Tibial nerve (tissue), 4 donors: ENCODE measurements around the gene HLA-E. TPM values are rescaled to one million over a fixed set of nuclear protein-coding genes. Genes with fewer than 3 reads are reported as not detected.

Source experiments
- DNase-seq, 2 donors: peaks; one replicate each; pipeline ENCODE4 v3.0.0-alpha.2; 2019; ENCODE audit warnings: low spot score in 2 of 2
- H3K27ac ChIP-seq, 4 donors: fragments of 200-600 bp; sonication (generic) in 3 of 4; one replicate each; pipeline ENCODE4 v1.5.1; 2017 to 2019; ENCODE audit warnings: mild to moderate bottlenecking in 1 of 4
- H3K27me3 ChIP-seq, 2 donors: fragments of 200-600 bp; sonication (generic) in 1 of 2; one replicate each; pipeline versions ENCODE4 v1.5.1 to v1.6.0; 2017 to 2019
- H3K36me3 ChIP-seq, 3 donors: fragments of 200-600 bp; sonication (generic); one replicate each; pipeline ENCODE4 v1.5.1; 2018 to 2019
- H3K4me1 ChIP-seq, 4 donors: fragments of 200-600 bp; sonication (generic) in 3 of 4; one replicate each; pipeline ENCODE4 v1.5.1; 2017 to 2019
- H3K4me3 ChIP-seq, 4 donors: fragments of 200-600 bp; sonication (generic) in 3 of 4; one replicate each; pipeline ENCODE4 v1.5.1; 2017 to 2019; ENCODE audit warnings: mild to moderate bottlenecking in 1 of 4, moderate library complexity in 1 of 4
- H3K9me3 ChIP-seq, 4 donors: fragments of 200-600 bp; sonication (generic) in 3 of 4; one replicate each; pipeline ENCODE4 v1.5.1; 2017 to 2019
- CTCF ChIP-seq, 5 experiments: fragments of 200-600 bp in 3 of 5; fragments of 450-650 bp in 2 of 5; sonication (generic) in 3 of 5; IDR thresholded peaks; one replicate each; pipeline ENCODE4 v1.5.1; 2016 to 2019; ENCODE audit warnings: antibody characterized with exemption in 5 of 5, mild to moderate bottlenecking in 3 of 5, moderate library complexity in 2 of 5
- EP300 ChIP-seq, 2 donors: sonication (generic); formaldehyde crosslinking; IDR thresholded peaks; one replicate each; pipeline ENCODE4 v1.6.1; 2017; ENCODE audit warnings: antibody characterized with exemption in 2 of 2, mild to moderate bottlenecking in 1 of 2
- POLR2A ChIP-seq, 2 donors: fragments of 450-650 bp; IDR thresholded peaks; one replicate each; pipeline ENCODE4 v1.6.1; 2017; ENCODE audit warnings: antibody characterized with exemption in 2 of 2, mild to moderate bottlenecking in 2 of 2, moderate library complexity in 2 of 2
- WGBS, 2 donors: methylation state at CpG; one replicate each; pipeline ENCODE4 v1.1.5; 2018; 5-methylcytosine and 5-hydroxymethylcytosine counted together
- total RNA-seq, 4 donors: library from RNA; depleted of rRNA; stranded (reverse); fragments of >200 nt; gene quantifications; one replicate each; pipeline ENCODE4 v1.1.0, GENCODE V29; 2016

HLA-E gene
- total RNA-seq, 4 donors from 2014 or later = 483 to 900 (median 631) TPM

GRCh38 chr6:30447237-30447636 is 42.1 kb upstream of the HLA-E start:
- Histone ChIP-seq H3K9me3 (no peaks in the 10 kb centered on the region), H3K27ac (no peak overlapping the region), H3K4me1 (peaks cover 0 to 26% (median 10%) of the 10 kb centered on the region in 4 donors), H3K27me3 (peaks cover 0 to 98% of the 10 kb centered on the region in 2 donors), H3K4me3 (no peak overlapping the region), H3K36me3 (no peaks in the 10 kb centered on the region)
- DNase-seq = no peak
- 0 to 5% methylated on average over 2 of the region's 2 CpGs for WGBS, 2 donors
- TF ChIP-seq POLR2A (IDR thresholded peaks at IDR 0.05) (no peak), EP300 (IDR thresholded peaks at IDR 0.05) (no peak), CTCF (IDR thresholded peaks at IDR 0.05) (no peak)

- TF ChIP-seq POLR2A (IDR thresholded peaks at IDR 0.05) (no peak), CTCF (IDR thresholded peaks at IDR 0.05) (no peak), EP300 (IDR thresholded peaks at IDR 0.05) (no peak)
- Histone ChIP-seq H3K4me1 (peaks cover 0 to 30% (median 14%) of the 10 kb centered on the region in 4 donors), H3K9me3 (no peaks in the 10 kb centered on the region), H3K36me3 (no peaks in the 10 kb centered on the region), H3K4me3 (no peak overlapping the region), H3K27ac (no peak overlapping the region), H3K27me3 (peaks cover 0 to 94% of the 10 kb centered on the region in 2 donors)
- DNase-seq = no peak
- WGBS, 2 donors = 10 to 24% methylated on average over 9 of the region's 9 CpGs
These were observed 38.8 kb upstream of the HLA-E start for GRCh38 chr6:30450548-30450908.

DNA sequence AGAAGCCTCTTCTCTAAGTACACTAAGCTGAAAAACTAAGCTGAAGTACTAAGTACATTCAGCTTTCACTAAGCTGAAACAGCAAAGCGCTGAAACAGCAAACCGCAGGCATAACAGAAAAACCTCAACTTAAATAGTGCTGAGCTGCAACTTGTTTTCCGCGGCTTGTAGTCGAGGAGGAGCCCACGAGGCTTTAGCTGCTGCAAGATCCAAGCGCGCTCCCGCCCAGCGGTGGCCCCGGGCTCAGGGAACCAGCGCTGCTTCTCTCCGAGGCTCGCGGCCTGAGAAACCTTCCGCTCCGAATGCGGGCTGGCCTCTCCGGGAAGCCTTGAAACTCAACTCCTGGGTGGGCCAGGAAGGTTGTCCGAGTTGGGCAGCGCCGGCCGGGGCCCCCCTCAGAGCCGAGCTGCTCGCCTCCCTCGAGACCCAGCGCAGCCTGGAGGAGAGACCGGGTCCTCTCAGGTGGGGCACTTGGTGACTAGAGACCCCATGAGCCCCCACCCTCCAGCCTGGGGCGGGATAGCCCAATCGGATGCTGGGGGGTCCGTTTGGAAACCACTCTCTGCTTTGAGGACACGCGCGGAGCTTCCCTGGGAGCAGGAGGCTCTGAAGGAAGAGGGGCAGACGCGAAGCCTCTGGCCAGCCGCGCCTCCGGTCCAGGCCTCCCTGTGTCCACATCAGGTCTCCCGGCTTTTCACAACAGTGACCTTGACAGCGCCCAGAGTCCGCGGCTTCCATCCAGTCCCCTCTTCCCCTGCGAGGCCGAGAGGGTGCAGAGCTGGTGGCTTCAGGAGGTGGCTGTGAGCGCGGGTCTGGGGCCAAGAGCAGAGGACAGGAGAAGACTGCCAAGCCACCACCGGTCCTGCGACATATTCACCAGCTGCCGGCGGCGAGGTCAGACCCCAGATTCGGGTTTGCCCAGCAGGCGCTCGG is 38.1 kb upstream of the HLA-E start:
- no peak for DNase-seq
- H3K4me1 ChIP-seq = peaks cover 0 to 30% (median 14%) of the 10 kb centered on the region in 4 donors
- WGBS, 2 donors = 11 to 15% methylated on average over 44 to 52 of the region's 55 CpGs
- H3K27me3 ChIP-seq = peaks cover 0 to 94% of the 10 kb centered on the region in 2 donors
- H3K4me3 ChIP-seq = peak overlapping the region in 3 of 4 donors; percentile 9 to 32 (median 10)
- no peaks in the 10 kb centered on the region for H3K9me3 ChIP-seq
- no peak overlapping the region for H3K27ac ChIP-seq
- TF ChIP-seq POLR2A (IDR thresholded peaks at IDR 0.05) = no peak
- no peak for TF ChIP-seq CTCF (IDR thresholded peaks at IDR 0.05)
- peak in 1 of 2 donors; percentile 45 for TF ChIP-seq EP300 (IDR thresholded peaks at IDR 0.05)
- H3K36me3 ChIP-seq = no peaks in the 10 kb centered on the region

- H3K27me3 ChIP-seq = peaks cover 0 to 94% of the 10 kb centered on the region in 2 donors
- H3K9me3 ChIP-seq = no peaks in the 10 kb centered on the region
- 27 to 29% methylated on average over 28 to 30 of the region's 41 CpGs for WGBS, 2 donors
- H3K36me3 ChIP-seq = no peaks in the 10 kb centered on the region
- no peak overlapping the region for H3K4me3 ChIP-seq
- H3K4me1 ChIP-seq = peaks cover 0 to 30% (median 14%) of the 10 kb centered on the region in 4 donors
- TF ChIP-seq CTCF (IDR thresholded peaks at IDR 0.05) (no peak), EP300 (IDR thresholded peaks at IDR 0.05) (no peak), POLR2A (IDR thresholded peaks at IDR 0.05) (no peak)
- H3K27ac ChIP-seq = no peak overlapping the region
- no peak for DNase-seq
These were observed 36.4 kb upstream of the HLA-E start for GRCh38 chr6:30452736-30453507.
